SK-N-SH treated with all-trans-retinoic acid at 6 μM for 48 hours (cell line): ENCODE data around the gene EPHA6.

Experiments used
- CREB5 ChIP-seq: fragments of 250-450 bp; sonication (Bioruptor Pico); IDR thresholded peaks from 2 replicates; pipeline ENCODE4 v1.5.1; 2020; ENCODE audit warnings: low read depth, mild to moderate bottlenecking, moderate library complexity
- OSR1 ChIP-seq: fragments of 250-450 bp; sonication (Bioruptor Pico); IDR thresholded peaks from 2 replicates; pipeline ENCODE4 v1.8.0; 2022; ENCODE audit warnings: moderate library complexity, mild to moderate bottlenecking, inconsistent platforms
- PATZ1 ChIP-seq: fragments of 250-450 bp; sonication (Bioruptor Pico); IDR thresholded peaks from 2 replicates; pipeline ENCODE4 v1.8.0; 2020; ENCODE audit warnings: mild to moderate bottlenecking, moderate library complexity, borderline replicate concordance
- TOX ChIP-seq: fragments of 250-450 bp; sonication (Bioruptor Pico); IDR thresholded peaks from 2 replicates; pipeline ENCODE4 v1.8.0; 2021; ENCODE audit warnings: mild to moderate bottlenecking, moderate library complexity, borderline replicate concordance
- ZFP3 ChIP-seq: fragments of 250-450 bp; sonication (Bioruptor Pico); IDR thresholded peaks from 2 replicates; pipeline ENCODE4 v1.5.0; 2020; ENCODE audit warnings: mild to moderate bottlenecking, moderate library complexity
- ZFP30 ChIP-seq: fragments of 450-650 bp; formaldehyde crosslinking; IDR thresholded peaks from 2 replicates; pipeline ENCODE4 v1.5.0; 2022; ENCODE audit warnings: mild to moderate bottlenecking, moderate library complexity

GRCh38 chr3:97293596-97294131, 479.3 kb downstream of the EPHA6 start:
- no peak for TF ChIP-seq PATZ1 (CRISPR knock-in tag)
- TF ChIP-seq ZFP30 (CRISPR knock-in tag): no peak
- TF ChIP-seq TOX (CRISPR knock-in tag): no peak
- no peak for TF ChIP-seq CREB5 (CRISPR knock-in tag)
- TF ChIP-seq ZFP3 (CRISPR knock-in tag): no peak
- TF ChIP-seq OSR1 (CRISPR knock-in tag): no peak
